Measurements from ENCODE around the gene FBXL16. TPM values are rescaled to one million over a fixed set of nuclear protein-coding genes. Genes with fewer than 3 reads are reported as not detected.

The FBXL16 gene
- total RNA-seq, 4 donors from 2014 or later = 5.8 to 7.5 (median 6.9) TPM

DNA sequence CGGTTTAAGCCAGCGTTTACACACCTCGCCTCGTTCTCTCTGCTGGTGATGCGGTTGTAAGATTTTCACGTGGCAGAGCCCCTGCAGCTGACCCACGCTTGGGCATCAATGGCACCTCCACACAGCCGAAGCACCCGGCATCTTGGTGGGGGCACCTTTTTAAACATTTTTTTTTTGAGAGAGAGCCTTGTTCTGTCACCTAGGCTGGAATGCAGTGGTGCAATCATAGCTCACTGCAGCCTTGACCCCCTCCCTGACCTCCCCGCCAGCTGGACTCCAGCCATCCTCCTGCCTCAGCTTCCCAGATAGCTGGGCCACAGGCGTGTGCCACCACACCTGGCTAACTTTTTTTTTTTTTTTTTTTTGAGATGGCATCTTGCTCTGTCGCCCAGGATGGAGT is 51.6 kb downstream of the FBXL16 start:
- intact Hi-C loops (cut with DNase I) = no loop called here
- Histone ChIP-seq H3K27me3 (no peaks in the 10 kb centered on the region), H3K4me3 (replicated peaks in 1 of 3) (no peak overlapping the region), H3K9me3 (no peaks in the 10 kb centered on the region), H3K27ac (no peak overlapping the region), H3K4me1 (peaks cover 6 to 7% of the 10 kb centered on the region in 2 donors), H3K36me3 (peaks cover 0 to 8% of the 10 kb centered on the region in 2 donors)
- TF ChIP-seq, protein P1, sequence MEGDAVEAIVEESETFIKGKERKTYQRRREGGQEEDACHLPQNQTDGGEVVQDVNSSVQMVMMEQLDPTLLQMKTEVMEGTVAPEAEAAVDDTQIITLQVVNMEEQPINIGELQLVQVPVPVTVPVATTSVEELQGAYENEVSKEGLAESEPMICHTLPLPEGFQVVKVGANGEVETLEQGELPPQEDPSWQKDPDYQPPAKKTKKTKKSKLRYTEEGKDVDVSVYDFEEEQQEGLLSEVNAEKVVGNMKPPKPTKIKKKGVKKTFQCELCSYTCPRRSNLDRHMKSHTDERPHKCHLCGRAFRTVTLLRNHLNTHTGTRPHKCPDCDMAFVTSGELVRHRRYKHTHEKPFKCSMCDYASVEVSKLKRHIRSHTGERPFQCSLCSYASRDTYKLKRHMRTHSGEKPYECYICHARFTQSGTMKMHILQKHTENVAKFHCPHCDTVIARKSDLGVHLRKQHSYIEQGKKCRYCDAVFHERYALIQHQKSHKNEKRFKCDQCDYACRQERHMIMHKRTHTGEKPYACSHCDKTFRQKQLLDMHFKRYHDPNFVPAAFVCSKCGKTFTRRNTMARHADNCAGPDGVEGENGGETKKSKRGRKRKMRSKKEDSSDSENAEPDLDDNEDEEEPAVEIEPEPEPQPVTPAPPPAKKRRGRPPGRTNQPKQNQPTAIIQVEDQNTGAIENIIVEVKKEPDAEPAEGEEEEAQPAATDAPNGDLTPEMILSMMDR (IDR thresholded peaks at IDR 0.05) = no peak
- no peak for TF ChIP-seq POLR2A (IDR thresholded peaks at IDR 0.05)
- WGBS, 2 donors = 93% methylated on average over 12 of the region's 12 CpGs
- no peak for DNase-seq

DNA sequence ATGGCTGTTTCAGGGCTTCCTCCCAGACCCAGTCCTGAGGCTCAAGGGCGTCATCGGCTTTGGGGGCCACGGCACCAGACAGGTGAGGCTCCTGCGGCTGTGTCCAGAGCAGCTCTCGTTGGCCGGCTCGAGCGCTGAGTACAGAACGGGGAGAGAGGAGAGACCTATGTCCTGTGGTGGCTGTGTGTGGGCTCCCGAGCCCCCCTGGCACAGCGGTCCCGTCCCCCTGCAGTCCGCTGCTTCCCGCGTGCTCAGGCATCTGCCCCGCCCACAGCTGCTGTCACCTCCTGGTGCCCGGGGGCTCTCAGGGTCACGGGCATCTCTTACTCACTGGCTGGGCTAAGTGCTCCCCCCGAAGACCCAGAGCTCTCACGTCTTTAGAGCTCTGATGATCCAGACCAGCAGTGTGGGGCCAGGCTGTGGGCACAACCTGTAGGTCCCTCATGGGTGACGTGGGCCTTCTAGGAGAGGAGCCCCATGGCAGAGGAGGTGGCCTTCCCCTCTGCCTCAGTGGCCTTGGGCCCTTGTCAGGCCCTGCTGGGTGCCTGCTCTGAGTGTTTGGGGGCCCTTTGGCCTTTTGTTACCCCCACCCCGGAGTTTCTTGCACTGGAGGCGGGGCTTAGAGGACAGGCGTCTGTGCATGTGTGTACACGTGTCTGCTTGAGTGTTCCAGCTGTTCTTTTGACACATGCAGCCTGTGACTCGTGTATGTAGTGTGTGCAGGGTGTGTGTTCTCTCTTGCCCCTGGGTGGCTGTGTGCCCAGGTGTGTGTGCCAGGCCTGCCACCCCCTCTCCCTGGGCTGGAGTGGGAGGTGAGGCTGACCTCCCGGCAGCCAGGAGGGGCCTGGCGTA is 52.9 kb downstream of the FBXL16 start:
- no peaks in the 10 kb centered on the region for H3K9me3 ChIP-seq
- peaks cover 0 to 8% of the 10 kb centered on the region in 2 donors for H3K36me3 ChIP-seq
- WGBS, 2 donors = 90 to 97% methylated on average over 14 to 24 of the region's 28 CpGs
- intact Hi-C loops (cut with DNase I) = no loop called here
- no peak for DNase-seq
- no peak overlapping the region for H3K27ac ChIP-seq
- no peaks in the 10 kb centered on the region for H3K27me3 ChIP-seq
- no peak overlapping the region for H3K4me3 ChIP-seq (replicated peaks in 1 of 3)
- peaks cover 16 to 17% of the 10 kb centered on the region in 2 donors for H3K4me1 ChIP-seq
- no peak for TF ChIP-seq POLR2A (IDR thresholded peaks at IDR 0.05)
- TF ChIP-seq, protein P1 (IDR thresholded peaks at IDR 0.05) = no peak

DNA sequence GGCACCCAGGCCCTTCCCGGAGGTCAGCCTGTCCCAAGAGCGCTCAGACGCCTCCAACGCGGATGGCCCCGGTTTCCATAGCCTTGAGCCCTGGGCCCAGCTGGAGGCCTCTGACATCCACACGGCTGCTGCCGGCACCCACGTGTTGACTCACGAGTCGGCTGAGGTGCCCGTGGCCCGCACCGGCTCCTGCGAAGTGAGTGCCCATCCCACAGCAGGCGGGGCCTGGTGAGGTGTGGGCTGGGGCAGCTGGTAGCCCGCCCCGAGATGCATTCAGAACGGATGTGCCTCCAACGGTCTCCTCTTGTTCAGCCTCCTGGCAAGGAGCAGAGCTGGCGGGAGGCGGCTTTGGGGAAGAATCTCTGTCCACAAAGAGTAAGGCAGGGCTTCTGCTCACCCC is 53.8 kb downstream of the FBXL16 start:
- Histone ChIP-seq H3K4me3 (replicated peaks in 1 of 3) (no peak overlapping the region), H3K4me1 (peaks cover 25 to 26% of the 10 kb centered on the region in 2 donors), H3K9me3 (no peaks in the 10 kb centered on the region), H3K27ac (no peak overlapping the region), H3K27me3 (no peaks in the 10 kb centered on the region), H3K36me3 (peaks cover 0 to 8% of the 10 kb centered on the region in 2 donors)
- TF ChIP-seq, protein P1 (IDR thresholded peaks at IDR 0.05) = no peak
- TF ChIP-seq POLR2A (IDR thresholded peaks at IDR 0.05) = no peak
- intact Hi-C loops (cut with DNase I) = no loop called here
- WGBS, 2 donors = 94% methylated on average over 21 of the region's 22 CpGs; no CpG with 5 or more reads in 1 of the 2 donors
- no peak for DNase-seq

DNA sequence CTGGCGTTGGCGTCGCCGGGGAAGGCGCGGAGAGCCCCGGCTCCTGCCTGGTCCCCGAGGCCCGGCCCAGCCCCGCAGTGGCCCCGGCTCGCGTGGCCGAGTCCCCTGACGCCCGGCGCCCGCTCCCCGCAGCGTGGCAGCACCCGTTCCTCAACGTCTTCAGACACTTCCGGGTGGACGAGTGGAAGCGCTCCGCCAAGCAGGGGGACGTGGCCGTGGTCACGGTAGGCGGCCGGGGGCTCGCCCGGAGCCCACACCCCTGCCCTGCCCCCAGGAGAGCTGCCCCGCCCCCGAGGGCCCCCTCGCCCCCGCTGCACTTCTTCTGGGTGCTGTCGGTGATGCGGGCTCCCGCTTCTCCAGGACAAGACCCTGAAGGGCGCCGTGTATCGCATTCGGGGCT is 56.0 kb downstream of the FBXL16 start:
- 0% methylated on average over 8 of the region's 44 CpGs; no CpG with 5 or more reads in 1 of the 2 donors for WGBS, 2 donors
- TF ChIP-seq, protein P1 (IDR thresholded peaks at IDR 0.05) = no peak
- no peak for TF ChIP-seq POLR2A (IDR thresholded peaks at IDR 0.05)

More for the DNA sequence above, 56.0 kb downstream of the FBXL16 start:
- Histone ChIP-seq H3K4me1 (peaks cover 40 to 46% of the 10 kb centered on the region in 2 donors), H3K27me3 (no peaks in the 10 kb centered on the region), H3K36me3 (peaks cover 0 to 8% of the 10 kb centered on the region in 2 donors), H3K9me3 (no peaks in the 10 kb centered on the region), H3K4me3 (replicated peaks in 1 of 3) (peak overlapping the region; percentile 73 to 98 (median 77)), H3K27ac (peak overlapping the region in 1 of 3 donors; percentile 92)
- no peak for DNase-seq
- intact Hi-C loops (cut with DNase I) = no loop called here
